Body of pancreas (tissue), 4 donors: ENCODE measurements around the gene CFAP299.

Experiments
- CTCF ChIP-seq, 7 experiments: fragments of 450-650 bp in 4 of 7; fragments of 200-600 bp in 3 of 7; sonication (generic) in 3 of 7; IDR thresholded peaks; one replicate each; pipeline ENCODE4 v1.5.1; 2016 to 2019; ENCODE audit warnings: antibody characterized with exemption in 7 of 7
- POLR2A ChIP-seq, 3 donors: fragments of 450-650 bp; IDR thresholded peaks; one replicate each; pipeline ENCODE4 v1.6.1; 2016; ENCODE audit warnings: antibody characterized with exemption in 3 of 3, mild to moderate bottlenecking in 2 of 3

DNA sequence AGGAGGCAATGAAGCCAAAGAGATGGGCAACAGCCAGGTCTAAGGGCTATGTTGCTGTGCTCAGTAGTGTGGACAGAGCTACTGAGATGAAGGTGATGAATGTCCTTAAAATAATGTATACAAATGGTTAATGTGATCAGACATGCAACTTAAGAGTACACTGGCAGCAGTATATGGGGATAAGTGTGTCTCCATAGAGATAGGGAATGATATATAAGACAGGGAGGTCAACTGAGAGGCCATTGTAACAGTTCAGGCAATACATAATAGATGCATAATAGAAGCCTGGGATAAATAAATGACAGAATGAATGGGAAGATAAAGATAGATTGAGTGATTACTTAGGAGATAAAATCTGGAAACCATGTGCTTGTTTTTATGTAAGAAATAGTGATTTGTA, 250.0 kb downstream of the CFAP299 start:
- TF ChIP-seq CTCF (IDR thresholded peaks at IDR 0.05) (no peak), POLR2A (IDR thresholded peaks at IDR 0.05) (no peak)
